ENCODE results near the gene SURF4.

GRCh38 chr9:133355881-133356357 is 19.9 kb downstream of the SURF4 start:
- TF ChIP-seq POLR2A (IDR thresholded peaks at IDR 0.05; ENCODE audit: low read length) (no peak), CTCF (IDR thresholded peaks at IDR 0.05) (0 out of 3 replicates have a peak, but pooled peaks have one; percentile 6), MYC (IDR thresholded peaks at IDR 0.05; ENCODE audit: borderline replicate concordance, low read length) (no peak), ELK1 (IDR thresholded peaks at IDR 0.05; ENCODE audit: low read depth, low read length) (no peak), REST (IDR thresholded peaks at IDR 0.05) (no peak), MAFK (IDR thresholded peaks at IDR 0.05; ENCODE audit: partially characterized antibody) (no peak), RAD21 (conservative IDR thresholded peaks at IDR 0.05 in 1 of 2, IDR thresholded peaks at IDR 0.05 in 1 of 2) (no peak), EHMT2 (IDR thresholded peaks at IDR 0.05; ENCODE audit: low read depth) (no peak), TP53 (CRISPR knock-in tag; IDR thresholded peaks at IDR 0.05) (no peak)
- TF ChIP-seq, protein P1, sequence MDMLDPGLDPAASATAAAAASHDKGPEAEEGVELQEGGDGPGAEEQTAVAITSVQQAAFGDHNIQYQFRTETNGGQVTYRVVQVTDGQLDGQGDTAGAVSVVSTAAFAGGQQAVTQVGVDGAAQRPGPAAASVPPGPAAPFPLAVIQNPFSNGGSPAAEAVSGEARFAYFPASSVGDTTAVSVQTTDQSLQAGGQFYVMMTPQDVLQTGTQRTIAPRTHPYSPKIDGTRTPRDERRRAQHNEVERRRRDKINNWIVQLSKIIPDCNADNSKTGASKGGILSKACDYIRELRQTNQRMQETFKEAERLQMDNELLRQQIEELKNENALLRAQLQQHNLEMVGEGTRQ (IDR thresholded peaks at IDR 0.05) = no peak
